GM21526 (cell line): ENCODE measurements around the gene CCDC171.

ENCODE experiments used
- ATAC-seq: cut with Tn5 transposase; IDR thresholded peaks from one replicate; pipeline ENCODE4 v1.9.1; 2021; ENCODE audit warnings: moderate library complexity; ENCODE audit not compliant: unreplicated experiment, low FRiP score

CCDC171 gene

DNA sequence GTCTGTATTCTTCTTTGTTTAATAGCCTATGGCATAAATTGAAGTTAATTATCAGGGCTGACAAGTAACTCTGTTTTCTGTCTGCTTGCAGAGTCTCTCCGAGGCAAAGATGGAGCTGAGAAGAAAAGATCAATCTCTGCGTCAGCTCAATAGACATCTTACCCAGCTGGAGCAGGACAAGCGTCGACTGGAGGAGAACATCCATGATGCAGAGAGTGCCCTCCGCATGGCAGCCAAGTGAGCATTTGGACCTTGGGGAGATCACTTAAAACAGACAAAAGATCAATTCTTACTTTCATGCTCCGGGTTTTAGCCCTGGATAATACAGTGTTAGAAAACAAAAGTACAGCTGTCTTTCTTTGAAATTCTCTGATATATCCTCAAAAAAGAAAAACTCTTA is 293.8 kb downstream of the CCDC171 start:
- no peak for ATAC-seq

DNA sequence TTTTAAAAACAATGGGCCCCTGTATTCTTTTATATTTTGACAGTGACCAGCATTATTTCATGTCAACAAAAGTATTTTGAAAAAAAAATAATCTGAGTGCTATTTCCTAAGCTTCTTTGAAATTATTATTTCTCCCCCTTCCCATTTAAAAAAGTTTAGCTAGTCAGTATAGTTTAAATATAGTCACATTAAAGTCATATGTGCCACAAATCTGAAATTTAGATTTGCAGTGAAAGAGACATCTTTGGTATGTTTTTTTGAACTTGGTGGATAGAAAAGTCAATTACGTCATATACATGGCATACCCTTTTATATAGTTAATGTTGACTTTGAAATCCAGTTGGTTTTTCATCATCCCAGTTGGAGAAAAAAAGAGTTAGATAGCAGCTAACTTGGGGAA is 297.0 kb downstream of the CCDC171 start:
- no peak for ATAC-seq

DNA sequence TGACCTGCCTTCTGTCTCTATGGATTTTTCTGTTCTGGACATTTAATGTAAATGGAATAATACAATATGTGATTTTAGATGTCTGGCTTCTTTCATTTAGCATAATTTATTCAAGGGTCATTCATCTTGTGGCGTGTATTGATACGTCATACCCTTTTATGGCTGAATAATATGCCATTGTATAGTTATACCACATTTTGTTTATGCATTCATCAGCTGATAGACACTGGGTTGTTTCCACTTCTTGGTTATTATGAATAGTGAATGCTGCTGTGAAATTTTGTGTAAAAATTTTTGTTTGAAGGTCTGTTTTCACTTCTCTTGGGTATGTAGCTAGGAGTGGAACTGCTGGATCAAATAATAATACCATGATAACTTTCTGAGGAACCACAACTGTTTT is 298.9 kb downstream of the CCDC171 start:
- no peak for ATAC-seq

DNA sequence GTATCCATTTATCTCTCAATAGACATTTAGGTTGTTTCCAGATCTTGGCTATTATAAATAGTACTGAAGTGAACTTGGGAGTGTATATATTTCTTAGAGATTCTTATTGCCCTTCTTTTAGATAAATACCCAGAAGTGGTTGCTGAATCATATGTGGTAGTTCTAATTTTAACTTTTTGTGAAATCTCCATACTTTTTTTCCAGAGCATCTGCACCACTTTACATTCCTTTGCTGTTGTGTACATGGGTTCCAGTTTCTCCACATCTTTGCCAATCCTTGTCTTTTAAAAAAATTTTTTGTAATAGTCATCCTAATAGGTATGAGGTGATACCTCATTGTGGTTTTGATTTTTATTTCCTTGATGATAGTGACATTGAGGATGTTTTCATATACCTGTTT is 303.7 kb downstream of the CCDC171 start:
- no peak for ATAC-seq

DNA sequence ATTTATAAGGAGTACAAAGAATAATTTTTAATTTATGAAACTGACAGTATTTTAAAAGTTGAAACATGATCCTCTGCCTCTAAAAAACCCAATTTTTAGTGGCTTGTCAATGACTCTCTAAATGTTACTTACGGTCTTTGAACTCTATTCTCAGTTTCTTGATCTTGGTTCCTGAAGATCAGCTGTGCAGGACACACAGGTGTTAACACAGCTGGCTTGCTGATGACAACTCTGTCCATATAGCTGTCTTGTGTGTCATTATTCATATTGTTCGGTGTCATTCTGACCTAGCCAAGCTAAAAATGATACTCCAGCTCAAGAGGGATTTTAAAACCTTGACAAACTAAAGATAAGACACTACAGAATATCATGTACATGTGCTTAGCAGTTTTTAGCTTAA is 314.5 kb downstream of the CCDC171 start:
- no peak for ATAC-seq

DNA sequence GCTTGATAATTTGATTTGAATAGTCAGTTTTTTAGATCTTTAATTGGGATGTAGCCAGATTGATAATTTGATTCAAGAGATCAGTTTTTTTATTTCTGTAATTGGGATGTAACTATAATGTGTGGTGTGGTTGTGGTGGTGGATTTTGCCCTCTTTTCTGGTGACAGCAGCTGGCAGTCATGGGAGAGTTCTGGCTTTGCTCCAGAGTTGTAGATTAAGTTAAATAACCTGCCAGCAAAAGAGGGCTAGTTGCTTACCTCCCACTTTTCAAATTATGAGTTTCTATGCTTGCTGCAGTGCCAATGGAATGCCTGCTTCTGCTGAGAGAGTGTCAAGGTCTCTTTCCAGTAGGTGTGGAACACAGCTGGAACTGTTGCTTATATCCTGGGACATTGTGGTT is 315.1 kb downstream of the CCDC171 start:
- no peak for ATAC-seq

DNA sequence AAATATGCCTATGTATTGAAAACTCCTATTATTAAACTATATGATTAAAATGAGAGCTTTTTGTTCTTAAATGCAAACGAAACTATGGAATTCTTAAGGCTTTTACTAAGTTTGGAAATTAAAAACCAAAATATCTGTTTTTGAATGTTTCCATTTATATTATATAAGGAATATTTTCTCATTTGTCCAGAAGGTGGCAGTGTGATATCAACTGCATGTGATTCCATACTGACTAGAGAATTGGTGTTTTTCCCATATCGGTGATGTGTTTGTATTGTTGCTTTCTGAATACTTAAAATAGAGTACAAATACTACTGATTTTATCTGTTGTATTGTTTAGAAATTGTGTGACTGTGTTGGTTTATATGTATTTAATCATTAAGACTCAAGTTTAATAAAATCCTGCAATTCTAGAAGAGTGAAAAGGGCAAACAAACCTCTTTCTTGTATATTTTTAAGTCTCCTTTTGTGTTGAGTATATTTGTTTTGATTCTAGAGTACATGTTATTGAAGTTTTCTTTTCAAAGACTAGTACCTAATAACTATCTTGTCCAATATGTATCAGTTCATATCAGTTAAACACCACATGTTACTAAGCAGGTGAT is 320.8 kb downstream of the CCDC171 start:
- no peak for ATAC-seq

DNA sequence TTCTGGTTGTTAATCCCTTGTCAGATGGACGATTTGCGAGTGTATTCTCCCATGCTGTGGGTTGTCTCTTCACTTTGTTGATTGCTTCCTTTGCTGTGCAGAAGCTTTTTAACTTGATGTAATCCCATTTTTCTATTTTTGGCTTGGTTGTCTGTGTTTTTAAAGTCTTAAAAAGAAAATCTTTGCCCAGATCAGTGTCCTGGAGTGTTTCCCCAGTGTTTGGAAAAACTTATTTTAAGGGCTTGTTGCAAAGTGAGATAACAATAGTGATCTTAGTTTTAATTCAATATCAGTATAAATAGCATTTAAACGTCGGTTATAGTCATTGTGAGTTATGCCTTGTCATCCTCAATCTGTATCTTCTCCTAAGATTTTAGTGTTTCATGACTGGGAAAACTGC is 329.5 kb downstream of the CCDC171 start:
- no peak for ATAC-seq

DNA sequence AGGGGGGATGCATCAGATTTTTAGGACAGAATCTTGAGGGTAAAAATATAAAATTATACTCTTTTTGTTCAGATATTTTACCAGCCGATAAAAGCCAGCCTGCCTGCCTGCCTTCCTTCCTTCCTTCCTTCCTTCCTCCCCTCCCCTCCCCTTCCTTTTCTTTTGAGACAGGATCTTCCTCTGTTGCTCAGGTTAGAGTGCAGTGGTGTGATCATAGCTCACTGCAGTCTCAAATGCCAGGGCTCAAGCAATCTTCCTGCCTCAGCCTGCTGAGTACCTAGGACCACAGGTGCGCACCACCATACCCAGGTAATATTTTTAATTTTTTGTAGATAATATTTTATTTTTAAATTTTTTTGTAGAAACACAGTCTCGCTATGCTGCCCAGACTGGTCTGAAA is 330.0 kb downstream of the CCDC171 start:
- ATAC-seq = no peak

DNA sequence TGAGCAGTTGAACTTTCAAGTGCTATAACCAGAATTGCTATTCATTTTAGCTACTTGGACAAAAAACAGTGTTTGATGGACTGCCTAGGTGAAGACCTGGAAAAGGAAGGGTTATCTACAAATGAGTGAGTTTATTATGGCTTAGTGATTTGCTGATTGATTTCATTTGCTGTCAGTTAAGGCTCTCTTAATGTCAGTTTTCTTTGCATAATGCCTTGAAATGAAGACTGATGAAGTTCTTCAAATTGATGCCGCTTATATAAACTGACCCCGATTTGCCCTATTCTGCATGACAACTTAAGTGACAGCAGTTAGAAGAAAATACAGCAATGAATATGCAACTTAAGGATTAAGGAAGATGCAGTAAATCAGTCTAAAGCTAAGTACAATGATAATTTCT is 332.6 kb downstream of the CCDC171 start:
- no peak for ATAC-seq

DNA sequence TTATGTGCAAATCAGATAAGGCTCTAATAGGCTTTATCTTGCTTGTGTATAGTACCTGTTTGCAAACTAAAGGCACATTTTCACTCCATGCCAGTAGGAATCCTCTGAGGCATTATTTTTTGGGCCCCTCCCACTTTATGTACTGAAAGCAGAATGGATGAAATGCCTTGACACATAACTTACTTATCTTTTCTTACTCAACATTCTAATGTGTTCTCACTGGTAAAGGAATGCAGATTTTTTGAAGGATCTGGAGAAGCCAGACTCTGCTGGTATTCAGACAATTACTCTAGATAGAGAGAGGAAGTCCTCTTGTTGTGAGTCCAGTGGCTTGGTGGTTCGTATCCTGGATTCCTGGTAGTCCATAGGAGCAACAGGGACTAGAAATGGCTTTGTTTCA is 336.7 kb downstream of the CCDC171 start:
- ATAC-seq = no peak

DNA sequence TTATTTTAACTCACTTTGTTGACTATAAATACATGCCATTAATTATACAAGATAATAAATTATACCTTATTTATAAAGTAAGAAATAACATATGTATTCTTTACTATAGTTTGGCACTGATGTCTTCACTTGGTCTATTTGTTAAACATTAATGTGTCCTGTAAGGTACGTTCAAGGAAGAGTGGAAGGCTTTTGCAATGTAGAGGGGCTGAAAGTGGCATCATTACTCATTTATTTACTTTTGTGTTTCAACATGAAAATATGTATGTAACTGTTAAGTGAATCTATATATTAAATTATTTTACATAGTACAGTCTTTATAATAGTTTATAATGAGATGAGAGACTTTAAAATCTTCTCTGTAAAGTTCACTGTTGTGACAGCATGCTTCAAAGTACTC is 348.7 kb downstream of the CCDC171 start:
- ATAC-seq = no peak

DNA sequence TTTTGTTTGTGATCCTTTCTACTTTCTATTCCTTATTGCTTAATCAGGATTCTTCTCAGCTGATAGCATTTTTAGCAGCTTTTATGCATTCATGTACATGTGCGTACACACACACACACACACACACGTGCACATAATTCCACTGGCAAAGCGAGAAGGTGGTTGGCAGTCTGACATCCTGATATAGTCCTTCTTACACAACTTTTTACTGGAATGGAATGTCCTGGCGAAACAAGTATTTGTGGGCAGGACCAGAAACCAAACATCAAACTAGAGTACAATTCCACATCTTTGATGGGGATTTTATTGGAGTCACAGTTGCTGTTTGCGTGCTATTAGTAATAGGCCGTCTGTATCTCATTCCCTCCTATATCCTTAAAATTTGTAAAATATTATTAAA is 356.5 kb downstream of the CCDC171 start:
- ATAC-seq = no peak

DNA sequence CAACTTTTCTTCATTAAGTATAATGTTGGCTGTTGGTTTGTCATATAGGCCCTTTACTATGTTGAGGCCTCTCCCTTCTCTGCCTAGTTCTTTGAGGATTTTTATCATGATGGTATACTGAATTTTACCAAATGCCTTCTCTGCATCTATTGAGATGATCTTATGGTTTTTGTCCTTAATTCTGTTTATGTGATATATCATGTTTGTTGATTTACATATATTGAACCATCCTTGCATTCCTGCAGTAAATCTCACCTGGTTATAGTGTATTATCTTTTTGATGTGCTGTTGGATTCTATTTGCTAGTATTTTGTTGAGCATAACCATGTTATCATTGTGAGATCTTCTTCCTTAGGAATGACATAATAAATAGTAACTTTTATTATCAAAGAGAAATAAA is 362.9 kb downstream of the CCDC171 start:
- ATAC-seq = no peak

DNA sequence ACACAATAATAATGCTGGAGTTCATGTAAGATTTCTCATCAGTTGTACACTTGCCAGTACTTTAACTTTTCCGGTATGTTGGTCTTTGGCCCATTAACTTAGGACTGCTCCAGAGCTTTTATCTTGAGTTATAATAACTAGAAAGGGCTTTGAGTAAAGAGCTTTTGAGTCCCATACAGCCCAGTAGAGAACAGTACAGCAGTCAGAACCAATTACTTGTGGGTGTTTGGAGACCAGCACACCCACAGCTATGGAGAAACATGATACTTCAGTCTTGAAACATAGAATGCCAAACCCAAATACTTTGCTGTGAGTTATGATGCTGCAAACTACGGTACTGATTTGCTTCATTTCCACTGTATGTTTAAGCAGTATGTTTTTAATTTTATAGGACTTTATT is 374.3 kb downstream of the CCDC171 start:
- no peak for ATAC-seq

DNA sequence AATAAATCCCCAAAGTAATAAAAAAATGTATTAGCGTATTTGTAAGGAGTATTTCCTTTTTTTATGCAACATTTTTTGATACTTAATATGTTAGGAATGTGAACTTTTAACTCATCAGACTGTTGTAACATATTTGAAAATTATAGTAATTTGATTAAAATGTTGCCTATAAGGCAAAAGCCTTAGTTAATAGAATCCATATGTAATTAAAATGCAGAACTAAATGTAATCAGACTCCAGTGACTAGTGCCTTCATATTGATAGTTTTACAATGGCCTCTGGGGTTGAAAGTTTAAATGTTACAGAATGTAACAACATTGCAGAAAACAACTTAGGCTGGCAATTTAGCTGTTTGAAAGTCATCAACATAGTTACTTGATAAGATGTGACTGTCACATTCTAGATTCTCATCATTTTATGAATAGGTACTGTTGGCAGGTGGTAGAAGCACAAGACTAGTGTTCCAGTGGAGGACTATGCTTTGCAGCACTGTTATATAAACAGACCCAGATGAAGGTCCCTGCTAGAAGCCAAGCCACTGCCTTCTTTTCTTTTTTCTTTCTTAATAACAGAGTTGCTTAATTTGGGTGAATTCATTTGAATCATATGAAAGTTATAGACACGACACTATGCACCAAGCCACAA is 382.9 kb downstream of the CCDC171 start:
- ATAC-seq = no peak

DNA sequence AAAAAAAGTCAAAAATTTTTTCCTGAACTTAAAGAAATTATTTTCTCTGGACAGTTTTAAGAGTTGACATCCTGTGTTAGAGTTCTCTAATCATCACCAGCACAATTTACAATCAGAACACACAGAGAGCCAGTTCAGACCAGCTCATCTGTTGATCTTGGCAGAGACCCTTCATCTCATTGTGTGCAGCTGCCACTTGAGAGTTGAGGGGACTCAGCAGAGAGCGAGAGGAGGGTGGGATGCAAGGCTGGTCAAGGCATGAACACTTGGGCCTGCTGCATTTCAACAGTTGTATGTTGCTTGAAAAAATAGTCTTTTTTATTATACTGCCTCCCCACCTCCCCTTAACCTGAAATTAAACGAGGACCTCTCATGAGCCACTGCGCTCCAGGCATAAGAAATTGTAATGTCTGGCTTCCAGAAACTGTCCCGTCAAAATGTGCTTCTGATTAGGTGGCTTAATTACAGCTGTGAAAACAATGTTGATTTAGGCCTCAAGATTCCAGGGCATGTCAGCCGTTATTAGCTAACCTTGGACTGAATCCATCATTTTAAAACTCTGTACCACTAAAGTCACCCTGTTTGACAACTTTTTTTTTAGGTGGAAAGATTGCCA is 383.6 kb downstream of the CCDC171 start:
- no peak for ATAC-seq

DNA sequence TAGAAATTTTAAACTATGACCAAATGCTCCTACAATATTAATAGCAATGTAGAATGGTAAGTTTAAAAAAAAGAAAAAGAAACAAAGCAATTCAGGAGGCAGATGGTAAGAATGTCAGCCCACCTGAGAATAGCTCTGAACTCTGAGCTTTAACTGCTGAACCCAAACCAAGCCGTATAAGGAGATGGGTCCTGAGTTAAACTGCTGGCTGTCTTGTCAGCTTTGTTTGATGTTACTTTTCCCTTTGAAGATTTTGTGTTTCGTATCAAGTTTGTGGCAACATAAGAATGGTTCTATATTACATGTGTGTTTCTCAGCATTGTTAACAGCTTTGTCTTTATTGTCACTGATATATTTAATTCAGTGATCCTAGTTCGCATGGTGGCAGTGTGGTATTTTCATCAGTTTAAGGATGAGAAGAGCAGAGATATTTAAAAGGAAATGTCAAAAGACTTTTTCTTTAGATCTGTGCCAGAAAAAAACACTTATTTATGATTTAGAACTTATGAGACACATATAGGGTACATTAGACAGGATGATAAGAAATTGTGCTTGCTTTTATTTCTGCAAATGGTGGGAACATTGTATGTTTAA is 390.1 kb downstream of the CCDC171 start:
- no peak for ATAC-seq

DNA sequence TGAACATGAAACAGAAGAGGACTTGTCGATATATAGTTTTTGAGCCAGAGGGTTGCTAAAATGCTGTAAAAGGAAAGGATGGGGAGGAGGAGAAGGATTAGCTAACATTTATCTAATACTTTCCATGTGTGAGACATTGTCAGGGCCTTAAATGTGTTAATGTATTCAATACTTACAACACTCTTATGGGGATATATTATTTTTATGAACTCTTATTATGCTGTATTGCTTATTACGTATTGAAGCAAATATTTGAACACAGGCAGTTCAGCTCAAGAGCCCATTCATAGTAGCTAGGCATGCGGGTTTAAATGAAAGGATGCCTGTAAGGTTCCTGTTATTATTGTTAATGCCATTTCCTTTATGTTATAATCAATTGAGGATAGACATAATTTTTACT is 391.5 kb downstream of the CCDC171 start:
- ATAC-seq = no peak

DNA sequence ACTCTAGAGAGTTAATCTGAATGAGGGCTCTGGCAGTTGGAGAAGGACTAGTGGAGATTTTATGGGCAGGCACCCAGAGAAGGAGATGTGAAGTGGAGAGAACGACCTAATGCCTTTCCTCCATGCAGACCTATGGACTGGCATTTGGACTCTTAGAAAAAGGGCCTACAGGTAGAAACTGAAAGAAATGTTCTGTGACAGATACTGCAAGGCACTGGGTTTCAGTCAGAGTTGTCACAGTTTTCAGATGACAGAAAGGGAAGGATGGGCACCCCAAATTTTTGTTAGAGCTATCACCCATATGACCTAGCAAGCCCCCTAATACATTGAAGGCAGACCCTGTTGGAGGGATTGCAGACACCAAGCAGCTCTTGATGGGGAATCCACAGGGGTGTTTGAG is 406.8 kb downstream of the CCDC171 start:
- no peak for ATAC-seq

DNA sequence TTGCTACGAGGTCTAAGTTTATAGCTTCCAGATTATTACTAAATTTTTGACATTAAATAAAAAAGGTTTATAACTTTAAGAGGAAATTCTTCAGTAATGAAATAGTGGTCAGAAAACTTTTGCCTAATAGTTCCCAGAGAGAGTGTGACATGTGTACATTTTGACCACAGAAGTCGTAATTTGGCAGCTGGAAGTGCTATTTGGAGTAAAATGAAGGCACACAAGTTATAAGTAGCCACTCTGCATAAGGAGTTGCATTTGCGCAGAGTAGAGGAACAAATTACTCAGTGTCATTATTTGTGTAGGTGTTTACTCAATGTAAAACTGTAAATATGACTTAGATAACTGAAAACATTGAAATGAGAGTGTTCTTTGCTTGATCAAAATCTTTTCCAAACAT is 408.4 kb downstream of the CCDC171 start:
- no peak for ATAC-seq

DNA sequence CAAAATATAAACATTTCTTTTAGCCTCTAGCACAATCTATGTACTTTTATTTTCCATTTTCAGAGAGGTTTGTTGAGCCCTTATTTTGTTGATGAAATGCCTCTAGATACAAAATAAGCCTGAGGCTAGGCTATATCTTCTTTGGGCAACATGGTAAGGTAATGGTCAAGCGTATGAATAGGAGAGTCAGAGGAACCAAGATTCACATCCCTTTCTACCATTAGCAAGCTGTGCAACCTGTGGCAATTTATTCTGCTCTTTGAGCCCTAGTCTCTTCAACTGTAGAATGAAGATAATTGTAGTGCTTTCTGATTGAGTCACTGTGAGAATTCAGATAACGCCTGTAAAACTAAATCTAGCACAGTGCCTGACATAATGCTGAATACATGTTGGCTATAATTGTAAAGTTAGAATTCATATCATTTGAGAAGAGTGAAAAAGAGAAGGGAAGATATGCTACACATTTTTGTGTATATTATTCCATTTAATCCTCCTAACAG is 412.5 kb downstream of the CCDC171 start:
- no peak for ATAC-seq
